Testis (tissue), 3 donors: ENCODE measurements around the gene MAP3K3. TPM values are rescaled to one million over a fixed set of nuclear protein-coding genes. Genes with fewer than 3 reads are reported as not detected.

Source experiments
- DNase-seq: peaks from one replicate; pipeline ENCODE4 v3.0.0-alpha.2; 2019
- H3K27ac ChIP-seq, 2 donors: fragments of 200-600 bp; sonication (generic); one replicate each; pipeline ENCODE4 v1.5.1; 2019
- H3K27me3 ChIP-seq: fragments of 200-600 bp; sonication (generic); one replicate; pipeline ENCODE4 v1.5.1; 2019
- H3K36me3 ChIP-seq: fragments of 200-600 bp; sonication (generic); one replicate; pipeline ENCODE4 v1.5.1; 2017; ENCODE audit warnings: low read depth; ENCODE audit errors: missing control alignments
- H3K4me1 ChIP-seq: fragments of 200-600 bp; sonication (generic); one replicate; pipeline ENCODE4 v1.5.1; 2019
- H3K4me3 ChIP-seq, 2 donors: fragments of 200-600 bp; sonication (generic); one replicate each; pipeline ENCODE4 v1.5.1; 2017 to 2019
- H3K9me3 ChIP-seq: fragments of 200-600 bp; sonication (generic); one replicate; pipeline ENCODE4 v1.5.1; 2017
- CTCF ChIP-seq, 3 experiments: fragments of 450-650 bp in 2 of 3; fragments of 200-600 bp in 1 of 3; sonication (generic) in 1 of 3; IDR thresholded peaks; one replicate each; pipeline ENCODE4 v1.5.1; 2016 to 2019; ENCODE audit warnings: antibody characterized with exemption in 3 of 3, mild to moderate bottlenecking in 2 of 3, moderate library complexity in 1 of 3
- POLR2A ChIP-seq: fragments of 450-650 bp; IDR thresholded peaks from one replicate; pipeline ENCODE4 v1.6.1; 2017; ENCODE audit warnings: antibody characterized with exemption, mild to moderate bottlenecking, moderate library complexity
- WGBS, 2 donors: methylation state at CpG; one replicate each; pipeline ENCODE4 v1.1.5; 2018; 5-methylcytosine and 5-hydroxymethylcytosine counted together
- intact Hi-C: fragments of 100-400 bp; cut with DNase I; formaldehyde crosslinking; loops from one replicate; pipeline ENCODE4 v1.15.1; 2023; ENCODE audit warnings: low total_unique reads
- polyA plus RNA-seq: library from polyadenylated mRNA; stranded (reverse); fragments of 350-450 nt; fragmentation: Illumina TruSeq; extraction: RNeasy Lipid Tissue Mini Kit (QIAGEN cat#74804); gene quantifications from one replicate; pipeline ENCODE4 v1.2.3, GENCODE V29; 2014; ENCODE audit warnings: low read depth, low replicate concordance; ENCODE audit not compliant: insufficient read depth
- total RNA-seq, 2 donors: library from RNA; depleted of rRNA; stranded (reverse); fragments of >200 nt; gene quantifications; one replicate each; pipeline ENCODE4 v1.2.3, GENCODE V29; 2016

Gene MAP3K3
- total and polyA plus RNA-seq, 3 donors from 2014 or later, result 46.0 to 57.7 (median 57.5) TPM

- WGBS, 2 donors, result 95 to 96% methylated on average over 8 to 11 of the region's 11 CpGs
- intact Hi-C loops, result no loop called here
- Histone ChIP-seq H3K4me1 (no peaks in the 10 kb centered on the region), H3K27ac (no peak overlapping the region), H3K36me3 (no peaks in the 10 kb centered on the region), H3K9me3 (no peaks in the 10 kb centered on the region), H3K4me3 (no peak overlapping the region), H3K27me3 (no peaks in the 10 kb centered on the region)
- no peak for DNase-seq
- no peak for TF ChIP-seq CTCF (IDR thresholded peaks at IDR 0.05)
- no peak for TF ChIP-seq POLR2A
Observed at GRCh38 chr17:63692195-63692816, 70.1 kb downstream of the MAP3K3 start.

- Histone ChIP-seq H3K36me3 (no peaks in the 10 kb centered on the region), H3K27ac (no peak overlapping the region), H3K4me3 (no peak overlapping the region), H3K9me3 (no peaks in the 10 kb centered on the region), H3K27me3 (no peaks in the 10 kb centered on the region), H3K4me1 (no peaks in the 10 kb centered on the region)
- intact Hi-C loops, result no loop called here
- 82 to 92% methylated on average over 6 to 18 of the region's 18 CpGs for WGBS, 2 donors
- no peak for DNase-seq
- TF ChIP-seq CTCF (IDR thresholded peaks at IDR 0.05), result no peak
- no peak for TF ChIP-seq POLR2A
Observed at GRCh38 chr17:63693411-63694113, 71.3 kb downstream of the MAP3K3 start.

GRCh38 chr17:63694229-63694949 lies 72.2 kb downstream of the MAP3K3 start:
- no peaks in the 10 kb centered on the region for H3K4me1 ChIP-seq
- no peak overlapping the region for H3K27ac ChIP-seq
- intact Hi-C loops, result no loop called here
- no peak overlapping the region for H3K4me3 ChIP-seq
- no peak for DNase-seq
- no peaks in the 10 kb centered on the region for H3K27me3 ChIP-seq
- no peaks in the 10 kb centered on the region for H3K36me3 ChIP-seq
- 58 to 81% methylated on average over 2 to 12 of the region's 12 CpGs for WGBS, 2 donors
- TF ChIP-seq POLR2A (no peak), CTCF (IDR thresholded peaks at IDR 0.05) (no peak)
- no peaks in the 10 kb centered on the region for H3K9me3 ChIP-seq

- no peak for DNase-seq
- H3K27me3 ChIP-seq, result no peaks in the 10 kb centered on the region
- no peak overlapping the region for H3K27ac ChIP-seq
- TF ChIP-seq CTCF (IDR thresholded peaks at IDR 0.05) (no peak), POLR2A (no peak)
- intact Hi-C loops, result no loop called here
- 80 to 86% methylated on average over 15 of the region's 15 CpGs for whole genome bisulfite sequencing, 2 donors
- H3K36me3 ChIP-seq, result no peaks in the 10 kb centered on the region
- H3K4me1 ChIP-seq, result no peaks in the 10 kb centered on the region
- no peaks in the 10 kb centered on the region for H3K9me3 ChIP-seq
- H3K4me3 ChIP-seq, result no peak overlapping the region
Observed at GRCh38 chr17:63694950-63695773, 72.9 kb downstream of the MAP3K3 start.
